Measurements from ENCODE around the gene TMEM258. TPM values are rescaled to one million over a fixed set of nuclear protein-coding genes. Genes with fewer than 3 reads are reported as not detected.

The TMEM258 gene
- total RNA-seq, 3 donors from 2014 or later (not counting 1 experiment from before 2014, with no cell fraction given): 64.4 to 69.3 (median 66.1) TPM

DNA sequence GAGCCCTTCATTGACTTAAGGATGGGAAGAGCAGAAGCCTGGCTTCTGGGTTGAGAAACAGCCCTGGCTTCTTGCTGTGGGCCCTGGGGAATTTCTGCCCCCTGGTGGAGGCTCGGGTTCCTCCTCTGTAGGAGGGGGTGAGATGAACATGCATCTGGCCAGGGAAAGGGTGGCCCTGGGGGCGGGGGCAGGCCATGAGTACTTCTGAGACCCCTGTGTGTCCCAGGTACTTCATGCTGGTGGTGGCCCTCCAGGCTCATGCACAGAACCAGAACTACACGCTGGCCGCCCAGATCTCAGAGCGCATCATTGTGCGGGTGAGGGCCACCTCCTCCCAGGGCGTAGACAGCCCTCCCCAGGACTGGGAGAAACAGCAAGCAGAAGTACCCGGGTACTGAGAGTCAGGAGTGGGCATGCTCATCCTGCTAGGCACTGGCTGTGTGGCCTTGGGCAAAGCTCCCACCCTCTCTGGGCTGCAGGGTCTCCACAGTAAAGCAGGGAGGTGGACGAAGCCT, 15.8 kb downstream of the TMEM258 start:
- Histone ChIP-seq H3K36me3 (ENCODE audit: control insufficient read depth, insufficient read depth, low read length) (no peaks in the 10 kb centered on the region), H3K27ac (ENCODE audit: low read length) (no peak overlapping the region), H3K27me3 (ENCODE audit: control insufficient read depth, insufficient read depth, low read length) (no peaks in the 10 kb centered on the region), H3K4me3 (ENCODE audit: low read length) (no peak overlapping the region), H3K4me1 (ENCODE audit: control insufficient read depth, insufficient read depth, low read length) (peaks cover 42% of the 10 kb centered on the region), H3K9me3 (ENCODE audit: control insufficient read depth, insufficient read depth, low read length) (no peaks in the 10 kb centered on the region)
- Mint-ChIP-seq H3K36me3 (no peaks in the 10 kb centered on the region), H3K27me3 (ENCODE audit: low read depth in 2 of 2) (no peaks in the 10 kb centered on the region), H3K4me1 (peaks cover 13 to 28% of the 10 kb centered on the region in 2 donors), H3K4me3 (peak overlapping the region; percentile 69), H3K9me3 (no peaks in the 10 kb centered on the region), H3K27ac (peak overlapping the region; percentile 56 to 85)
- TF ChIP-seq, protein P1, sequence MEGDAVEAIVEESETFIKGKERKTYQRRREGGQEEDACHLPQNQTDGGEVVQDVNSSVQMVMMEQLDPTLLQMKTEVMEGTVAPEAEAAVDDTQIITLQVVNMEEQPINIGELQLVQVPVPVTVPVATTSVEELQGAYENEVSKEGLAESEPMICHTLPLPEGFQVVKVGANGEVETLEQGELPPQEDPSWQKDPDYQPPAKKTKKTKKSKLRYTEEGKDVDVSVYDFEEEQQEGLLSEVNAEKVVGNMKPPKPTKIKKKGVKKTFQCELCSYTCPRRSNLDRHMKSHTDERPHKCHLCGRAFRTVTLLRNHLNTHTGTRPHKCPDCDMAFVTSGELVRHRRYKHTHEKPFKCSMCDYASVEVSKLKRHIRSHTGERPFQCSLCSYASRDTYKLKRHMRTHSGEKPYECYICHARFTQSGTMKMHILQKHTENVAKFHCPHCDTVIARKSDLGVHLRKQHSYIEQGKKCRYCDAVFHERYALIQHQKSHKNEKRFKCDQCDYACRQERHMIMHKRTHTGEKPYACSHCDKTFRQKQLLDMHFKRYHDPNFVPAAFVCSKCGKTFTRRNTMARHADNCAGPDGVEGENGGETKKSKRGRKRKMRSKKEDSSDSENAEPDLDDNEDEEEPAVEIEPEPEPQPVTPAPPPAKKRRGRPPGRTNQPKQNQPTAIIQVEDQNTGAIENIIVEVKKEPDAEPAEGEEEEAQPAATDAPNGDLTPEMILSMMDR (IDR thresholded peaks at IDR 0.05): peak; percentile 70
- intact Hi-C loops (cut with micrococcal nuclease): loop anchor here (2.0 kb wide), 1 partner anchor 30 kb away; no protein-coding TSS in a partner anchor
- WGBS (ENCODE audit: insufficient coverage): 65% methylated on average over 9 of the region's 9 CpGs
- peak; percentile 55 to 71 for DNase-seq
- peak; percentile 55 to 67 (median 60) for ATAC-seq

DNA sequence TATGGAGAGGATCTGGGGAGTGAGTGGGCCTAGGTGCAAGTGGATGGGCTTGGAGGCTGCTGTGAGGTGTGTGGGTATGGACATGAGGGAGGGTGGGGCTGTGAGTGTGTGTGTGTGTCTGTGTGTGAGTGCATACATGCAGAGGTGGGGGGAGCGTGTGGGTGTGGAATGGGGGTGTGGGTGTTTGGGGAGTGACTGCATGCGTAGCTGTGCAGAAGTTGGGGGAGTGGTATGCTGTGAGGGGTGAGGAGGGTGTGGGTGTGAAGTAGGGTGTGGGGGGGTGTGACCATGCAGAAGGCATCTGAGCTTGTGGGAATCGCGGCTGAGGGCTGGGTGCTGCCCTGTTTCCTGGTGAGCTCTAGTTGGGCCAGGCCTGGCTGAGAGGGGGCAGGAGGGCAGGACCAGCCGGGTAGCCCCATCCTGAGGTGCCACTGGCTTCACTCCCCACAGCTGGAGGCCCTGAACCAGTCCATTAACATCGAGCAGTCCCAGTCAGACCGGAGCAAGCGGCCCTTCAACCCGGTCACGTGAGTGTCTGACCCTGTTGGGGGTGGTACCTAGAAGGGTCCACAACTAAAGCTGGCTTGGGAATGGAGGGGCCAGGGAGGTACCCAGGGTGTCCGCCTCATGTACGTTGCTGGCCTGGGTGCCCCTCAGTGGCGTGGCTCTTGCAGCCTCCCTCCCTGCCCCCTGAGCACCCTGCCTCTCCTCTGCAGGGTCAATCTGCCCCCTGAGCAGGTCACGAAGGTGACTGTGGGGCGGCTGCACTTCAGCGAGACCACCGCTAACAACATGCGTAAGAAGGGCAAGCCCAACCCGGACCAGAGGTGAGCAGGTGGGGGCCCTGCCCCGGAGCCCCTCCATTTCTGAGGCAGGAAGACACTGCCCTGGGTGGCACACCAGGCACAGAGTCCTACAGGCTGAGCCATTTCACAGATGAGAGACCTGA, 16.5 kb downstream of the TMEM258 start:
- peaks cover 13 to 28% of the 10 kb centered on the region in 2 donors for H3K4me1 Mint-ChIP-seq
- H3K9me3 Mint-ChIP-seq: no peaks in the 10 kb centered on the region
- no peaks in the 10 kb centered on the region for H3K36me3 Mint-ChIP-seq
- H3K9me3 ChIP-seq (ENCODE audit: control insufficient read depth, insufficient read depth, low read length): no peaks in the 10 kb centered on the region
- no peaks in the 10 kb centered on the region for H3K27me3 Mint-ChIP-seq (ENCODE audit: low read depth in 2 of 2)
- TF ChIP-seq, protein P1 (IDR thresholded peaks at IDR 0.05): no peak
- H3K36me3 ChIP-seq (ENCODE audit: control insufficient read depth, insufficient read depth, low read length): no peaks in the 10 kb centered on the region
- peak overlapping the region; percentile 56 to 85 for H3K27ac Mint-ChIP-seq
- WGBS (ENCODE audit: insufficient coverage): 79% methylated on average over 20 of the region's 20 CpGs
- H3K27me3 ChIP-seq (ENCODE audit: control insufficient read depth, insufficient read depth, low read length): no peaks in the 10 kb centered on the region
- no peak overlapping the region for H3K27ac ChIP-seq (ENCODE audit: low read length)
- intact Hi-C loops (cut with micrococcal nuclease): loop anchor here (2.0 kb wide), 1 partner anchor 29 kb away; no protein-coding TSS in a partner anchor
- peak overlapping the region; percentile 69 for H3K4me3 Mint-ChIP-seq
- DNase-seq: peak; percentile 32 to 38
- H3K4me1 ChIP-seq (ENCODE audit: control insufficient read depth, insufficient read depth, low read length): peaks cover 45% of the 10 kb centered on the region
- no peak overlapping the region for H3K4me3 ChIP-seq (ENCODE audit: low read length)
- ATAC-seq: peak; percentile 45 to 63 (median 47)

DNA sequence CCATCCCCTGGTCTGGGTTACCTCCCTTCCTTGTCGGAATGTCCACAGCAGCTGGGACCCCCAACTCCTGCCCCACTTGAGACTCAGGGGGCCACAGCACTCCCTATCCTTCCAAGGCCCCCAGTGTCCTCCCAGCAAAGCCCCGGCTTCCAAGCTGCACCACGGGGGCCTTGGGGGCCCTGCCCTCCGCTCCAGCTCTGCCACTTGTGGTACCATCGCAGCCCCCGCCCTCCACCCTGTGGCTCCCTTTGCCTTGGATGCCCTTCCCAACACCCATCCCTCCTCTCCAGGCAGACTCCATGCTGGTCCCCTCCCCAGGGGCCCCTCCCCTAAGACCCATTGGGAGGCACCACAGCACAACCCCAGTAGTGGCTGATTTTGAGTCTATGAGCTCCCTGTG, 17.3 kb downstream of the TMEM258 start:
- H3K36me3 ChIP-seq (ENCODE audit: control insufficient read depth, insufficient read depth, low read length): no peaks in the 10 kb centered on the region
- ATAC-seq (no peak), DNase-seq (no peak)
- no peak overlapping the region for H3K4me3 ChIP-seq (ENCODE audit: low read length)
- intact Hi-C loops (cut with micrococcal nuclease): no loop called here
- Mint-ChIP-seq H3K4me3 (peak overlapping the region; percentile 56), H3K36me3 (no peaks in the 10 kb centered on the region), H3K9me3 (no peaks in the 10 kb centered on the region), H3K4me1 (peaks cover 13 to 28% of the 10 kb centered on the region in 2 donors), H3K27me3 (ENCODE audit: low read depth in 2 of 2) (no peaks in the 10 kb centered on the region), H3K27ac (peak overlapping the region in 1 of 2 donors; percentile 85)
- TF ChIP-seq, protein P1 (IDR thresholded peaks at IDR 0.05): no peak
- H3K9me3 ChIP-seq (ENCODE audit: control insufficient read depth, insufficient read depth, low read length): no peaks in the 10 kb centered on the region
- whole genome bisulfite sequencing (ENCODE audit: insufficient coverage): 98% methylated on average over 6 of the region's 6 CpGs
- H3K27ac ChIP-seq (ENCODE audit: low read length): no peak overlapping the region
- H3K4me1 ChIP-seq (ENCODE audit: control insufficient read depth, insufficient read depth, low read length): peaks cover 45% of the 10 kb centered on the region
- H3K27me3 ChIP-seq (ENCODE audit: control insufficient read depth, insufficient read depth, low read length): no peaks in the 10 kb centered on the region
